Measurements from ENCODE around the gene OSER1.

The OSER1 gene

DNA sequence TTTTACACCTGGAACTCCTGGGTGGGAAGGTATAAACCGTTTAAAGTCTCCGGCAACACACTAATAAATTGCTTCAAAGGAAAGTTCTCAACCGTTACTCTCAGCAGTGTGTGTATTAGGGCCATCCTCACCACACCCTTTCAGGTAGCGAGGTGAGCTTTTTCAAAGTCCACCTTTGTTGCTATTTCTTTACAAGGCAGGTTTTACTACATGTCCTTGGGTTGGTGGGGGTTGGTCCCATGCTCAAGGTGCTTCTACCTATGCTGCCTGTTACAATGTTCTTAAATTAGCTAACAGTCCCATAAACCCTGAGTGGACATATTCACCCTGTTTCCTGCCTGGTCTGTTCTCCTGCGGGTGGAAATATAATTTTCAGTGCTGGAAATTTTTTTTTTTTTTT, 13.2 kb upstream of the OSER1 start:
- DNase-seq, result no peak

DNA sequence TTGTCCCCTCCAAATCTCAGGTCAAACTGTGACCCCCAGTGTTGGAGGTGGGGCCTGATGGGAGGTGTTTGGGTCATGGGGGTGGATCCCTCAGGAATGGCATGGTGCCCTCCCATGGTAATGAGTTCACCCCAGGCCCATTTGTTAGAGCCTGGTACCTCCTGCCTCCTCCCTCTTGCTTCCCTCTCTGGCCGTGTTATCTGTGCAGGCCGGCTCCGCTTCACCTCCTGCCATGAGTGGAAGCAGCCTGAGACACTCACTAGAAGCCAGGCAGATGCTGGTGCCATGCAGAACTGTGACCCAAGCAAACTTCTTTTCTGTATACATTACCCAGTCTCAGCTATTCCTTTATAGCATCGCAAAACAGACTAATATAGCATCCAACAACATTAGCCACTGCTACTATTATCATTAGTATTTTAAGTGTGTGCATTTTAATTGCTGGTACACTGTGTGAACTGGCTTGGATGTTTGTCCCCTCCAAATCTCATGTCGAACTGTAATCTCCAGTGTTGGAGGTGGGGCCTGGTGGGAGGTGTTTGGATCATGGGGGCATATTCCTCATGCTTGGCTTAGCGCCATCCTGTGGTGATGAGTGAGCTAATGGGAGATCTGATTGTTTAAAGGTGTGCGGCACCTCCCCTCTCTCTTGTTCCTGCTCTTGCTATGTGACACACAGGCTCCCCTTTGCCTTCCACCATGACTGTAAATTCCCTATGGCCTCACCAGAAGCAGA, 12.2 kb upstream of the OSER1 start:
- no peak for DNase-seq

DNA sequence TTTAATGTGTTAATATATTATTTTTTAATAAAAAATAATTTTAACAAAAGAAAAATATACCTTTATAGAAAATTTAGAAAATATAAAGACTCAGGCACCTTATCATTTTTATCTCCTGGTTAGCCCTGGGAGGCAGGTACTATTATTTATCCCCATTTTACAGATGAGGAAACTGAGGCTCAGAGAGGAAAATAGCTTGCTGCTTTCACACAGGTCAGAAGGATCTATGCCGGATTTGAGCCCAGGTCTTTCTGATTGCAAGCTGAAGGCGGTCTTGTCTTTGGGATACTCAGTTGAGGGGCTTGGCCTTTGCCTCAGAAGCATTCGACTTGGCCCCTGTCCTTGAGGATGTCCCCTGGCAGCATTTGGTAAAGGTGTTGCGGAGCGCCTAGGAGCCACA, 11.5 kb upstream of the OSER1 start:
- no peak for DNase-seq

DNA sequence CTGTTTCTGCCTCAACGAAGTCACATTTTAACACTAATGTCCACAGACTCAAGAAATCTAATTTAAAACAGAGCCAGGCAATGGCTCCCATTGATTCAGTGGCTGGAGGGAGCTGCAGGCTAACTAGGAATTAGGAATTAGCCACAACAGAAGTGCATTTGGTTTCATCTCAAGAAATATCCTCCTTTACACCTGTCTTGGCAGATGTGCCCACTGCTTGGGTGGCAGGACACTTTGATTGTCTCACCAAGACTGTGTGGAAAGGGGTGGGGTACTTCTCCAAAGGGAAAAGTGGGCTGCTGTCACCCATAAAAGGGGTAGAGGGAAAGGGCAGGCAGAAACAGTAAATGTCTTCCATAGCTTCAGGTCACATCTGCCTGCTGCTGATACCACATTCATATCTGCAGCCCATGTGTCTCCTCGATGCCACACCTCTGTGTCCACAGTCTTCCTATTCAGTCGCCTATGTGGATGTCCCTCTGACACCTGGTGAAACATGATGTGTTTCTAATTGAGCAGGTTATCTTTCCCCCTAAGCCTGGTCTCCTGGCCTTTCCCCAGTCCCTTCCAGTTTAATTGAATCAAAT, 10.9 kb upstream of the OSER1 start:
- no peak for DNase-seq

DNA sequence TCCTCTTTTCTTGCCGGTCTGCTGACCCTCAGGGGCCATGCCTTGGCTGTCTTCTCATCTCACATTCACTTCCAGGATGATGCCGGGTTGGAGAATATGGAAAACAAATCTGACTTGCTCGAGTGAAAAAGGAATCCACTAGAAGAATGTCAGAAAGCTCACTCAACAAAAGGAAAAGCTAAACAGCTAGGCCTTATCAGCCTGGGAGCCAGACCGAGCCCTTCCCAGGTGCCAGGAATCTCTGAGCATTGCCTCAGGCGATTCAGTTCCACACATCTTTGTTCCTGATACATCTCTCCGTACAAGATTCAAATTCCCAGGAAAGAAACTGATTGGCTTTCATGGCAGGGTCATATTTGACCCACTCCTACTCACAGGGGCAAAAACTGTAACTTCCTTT, 9.2 kb upstream of the OSER1 start:
- no peak for DNase-seq

DNA sequence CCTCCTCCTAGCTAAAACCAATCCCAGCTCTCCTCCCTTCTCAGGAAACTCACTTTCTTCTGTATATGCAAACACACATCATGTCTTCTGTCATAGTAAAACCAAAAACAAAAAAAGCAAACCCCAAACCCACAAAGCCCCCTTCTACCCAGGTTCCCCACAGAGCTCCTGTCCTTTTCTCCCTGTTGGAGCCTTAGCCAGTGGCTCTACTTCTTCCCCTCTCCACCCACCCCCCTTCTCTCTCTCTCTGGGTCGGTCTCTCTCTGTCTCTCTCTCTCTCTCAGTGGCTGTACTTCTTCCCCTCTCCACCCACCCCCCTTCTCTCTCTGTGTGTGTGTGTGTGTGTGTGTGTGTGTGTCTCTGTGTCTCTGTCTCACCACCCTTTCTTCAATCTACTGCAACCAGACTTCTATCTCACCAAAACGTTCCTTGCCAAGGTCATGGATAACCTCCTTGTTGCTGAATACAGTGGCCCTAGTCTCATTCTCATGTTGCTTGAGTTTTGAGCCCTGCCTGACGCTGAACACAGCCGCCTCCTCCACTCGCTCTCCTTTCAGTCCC, 8.7 kb upstream of the OSER1 start:
- no peak for DNase-seq

DNA sequence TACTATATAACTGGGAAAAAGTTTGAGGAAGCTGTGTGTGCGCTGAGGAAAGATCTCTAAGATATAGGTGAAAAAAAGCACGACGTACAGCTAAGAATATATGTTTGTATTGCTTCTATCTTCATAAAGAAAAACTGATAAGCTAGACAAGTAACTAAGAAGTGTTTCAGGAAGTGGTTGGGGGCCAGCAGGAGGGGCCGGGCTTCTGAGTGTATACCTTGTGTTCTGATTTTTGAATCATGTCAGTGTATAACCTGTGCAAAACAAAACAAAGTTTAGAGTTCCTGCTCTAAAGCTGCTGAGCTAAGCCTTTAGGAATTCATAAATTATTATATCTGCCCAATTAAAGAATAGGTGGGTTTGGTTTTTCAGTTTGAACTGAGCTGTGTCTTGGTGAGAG, 7.9 kb upstream of the OSER1 start:
- DNase-seq, result no peak

DNA sequence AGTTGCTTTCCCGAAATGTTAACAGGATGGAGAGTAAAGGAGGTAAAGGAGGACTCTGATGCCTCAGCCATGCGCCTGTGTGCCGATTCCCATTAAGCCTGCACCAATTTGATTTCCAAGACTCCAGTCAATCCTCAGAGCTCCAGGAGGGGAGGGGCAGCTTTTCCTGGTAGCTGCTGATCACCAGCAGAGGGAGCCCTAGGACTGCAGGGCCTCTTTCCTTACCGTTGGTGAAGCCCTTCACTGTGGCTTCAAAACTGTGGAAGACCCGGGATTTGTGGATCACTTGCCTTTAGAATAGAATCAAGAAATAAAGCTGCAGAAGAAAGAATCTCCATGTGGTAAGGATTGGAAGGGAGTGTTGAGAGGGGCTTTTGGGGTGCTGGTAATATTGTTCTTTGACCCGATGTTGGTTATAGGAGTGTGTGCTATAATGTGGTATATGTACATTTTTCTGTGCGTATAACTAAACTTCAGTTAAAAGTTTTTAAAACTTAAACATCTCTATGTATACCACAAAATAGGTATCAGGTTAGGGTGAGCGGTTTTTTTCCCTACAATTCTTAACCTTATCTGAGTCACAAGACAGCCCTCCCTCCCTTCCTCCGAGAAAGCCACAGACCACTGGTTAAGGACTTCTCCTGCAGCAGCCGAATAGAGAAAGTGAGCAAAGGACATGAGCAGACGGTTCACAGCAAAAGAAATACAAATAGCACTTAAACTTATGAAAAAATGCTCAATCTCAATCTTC, 6.9 kb upstream of the OSER1 start:
- DNase-seq, result peak; percentile 78

DNA sequence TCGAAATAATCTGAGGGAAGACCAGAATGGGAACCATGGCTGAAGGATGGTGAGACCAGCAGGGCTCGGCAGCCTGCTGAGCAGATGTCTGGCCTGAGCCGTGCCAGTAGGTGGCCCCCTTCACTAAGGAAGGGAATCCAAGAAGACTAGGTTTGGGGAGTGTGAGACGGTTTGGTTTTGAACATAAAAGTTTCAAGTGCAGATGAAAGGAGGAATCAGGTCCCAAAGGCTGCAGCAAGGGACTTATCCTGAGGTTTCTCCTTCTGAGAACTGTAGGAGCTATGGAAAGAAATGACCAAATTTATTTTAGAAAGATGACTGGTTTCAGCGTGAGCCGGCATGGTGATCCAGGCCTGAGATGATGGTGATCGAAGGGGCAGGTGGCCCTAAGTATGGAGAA, 4.6 kb upstream of the OSER1 start:
- DNase-seq, result peak; percentile 26

DNA sequence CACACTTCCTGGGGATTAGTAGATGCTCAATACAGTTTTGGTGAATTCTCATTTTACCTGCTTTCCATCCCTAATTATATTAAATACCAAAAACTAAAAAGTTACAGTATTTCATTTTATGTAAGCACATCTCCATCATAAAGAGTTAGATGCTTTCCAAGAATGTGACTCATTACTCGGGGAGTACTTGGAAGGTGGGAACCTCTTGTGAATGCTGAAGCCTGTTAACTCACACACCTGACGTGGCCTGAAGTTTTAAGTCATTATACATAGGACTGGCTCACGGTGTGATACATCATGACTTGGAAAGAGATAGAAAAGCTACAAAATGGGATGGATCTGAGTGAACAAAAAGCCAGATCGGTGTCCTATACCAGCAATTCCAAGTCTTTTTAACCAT, 2.2 kb upstream of the OSER1 start:
- no peak for DNase-seq

DNA sequence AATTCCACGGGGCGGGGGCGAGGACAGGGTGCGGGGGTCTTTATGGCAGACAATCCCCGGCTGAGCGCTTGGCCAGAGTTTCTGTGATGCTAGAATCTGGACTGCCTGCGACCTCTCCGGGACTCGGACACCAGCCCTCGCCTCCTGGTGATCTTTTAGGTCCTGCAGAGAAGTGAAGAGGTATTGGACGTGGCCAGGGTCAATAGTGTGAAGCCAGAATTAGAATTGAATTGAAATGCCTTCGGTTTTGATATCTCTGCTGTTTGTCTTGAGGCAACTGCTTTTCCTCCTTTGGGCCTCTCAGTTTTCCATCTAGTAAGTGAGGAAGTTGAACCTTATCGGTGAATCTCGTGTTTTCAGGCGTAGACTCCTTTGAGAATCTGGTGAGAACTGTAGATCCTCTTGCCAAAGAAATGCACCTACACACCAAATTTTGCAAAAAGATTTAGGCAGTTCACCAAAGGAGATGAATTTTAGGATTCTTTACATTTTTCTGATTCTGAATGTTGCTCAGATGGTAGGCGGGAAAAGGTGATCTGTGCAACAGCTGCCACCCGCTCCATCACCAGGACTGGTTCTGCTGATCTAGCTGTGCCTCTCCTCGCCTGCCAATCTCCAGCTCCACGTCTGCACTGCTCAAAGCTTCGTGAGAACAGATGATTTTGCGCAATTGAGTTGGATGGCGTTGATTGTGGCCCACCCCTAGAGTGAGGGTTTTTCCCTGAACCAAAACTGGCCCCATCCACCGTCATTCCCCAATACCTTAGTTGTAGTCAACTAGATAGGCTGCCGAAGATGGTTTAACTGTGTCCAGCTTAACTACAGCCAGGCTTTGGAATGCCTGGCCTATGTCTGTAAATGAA, 837 bp upstream of the OSER1 start:
- DNase-seq, result no peak

DNA sequence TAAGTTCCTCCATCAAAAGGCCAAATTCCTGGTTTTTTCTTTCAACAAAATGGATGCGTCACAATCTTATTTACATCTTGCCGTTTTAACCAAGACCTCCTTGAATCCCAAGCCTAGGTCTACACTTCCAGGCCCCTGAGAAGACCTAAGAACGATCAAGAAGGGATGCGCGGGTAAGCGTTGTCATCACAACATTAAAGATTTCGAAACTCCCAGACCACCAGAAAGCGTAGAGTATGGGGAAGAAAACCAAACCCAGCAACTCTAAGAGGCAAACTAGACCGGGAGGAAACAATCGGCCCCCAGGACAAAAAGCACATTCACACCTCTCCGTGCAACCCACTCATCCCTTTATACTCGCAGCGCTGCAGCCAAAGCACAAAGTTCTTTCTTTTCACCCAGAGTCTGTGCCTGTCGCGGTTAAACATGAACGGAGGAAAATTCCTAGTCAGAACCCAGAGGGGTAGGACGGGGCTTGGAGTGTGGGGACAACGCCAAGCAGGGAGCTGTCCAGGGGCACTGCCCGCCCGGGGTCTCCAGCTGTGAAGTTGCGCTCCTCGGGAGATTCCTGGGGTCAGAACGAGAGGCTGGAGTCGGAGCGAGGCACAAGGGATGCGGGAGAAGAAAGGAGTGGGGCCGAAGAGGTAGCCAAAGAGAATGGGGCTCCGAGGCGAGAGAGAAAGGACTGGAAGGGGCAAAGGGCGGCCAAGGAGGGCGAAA, 725 bp downstream of the OSER1 start:
- DNase-seq, result no peak

DNA sequence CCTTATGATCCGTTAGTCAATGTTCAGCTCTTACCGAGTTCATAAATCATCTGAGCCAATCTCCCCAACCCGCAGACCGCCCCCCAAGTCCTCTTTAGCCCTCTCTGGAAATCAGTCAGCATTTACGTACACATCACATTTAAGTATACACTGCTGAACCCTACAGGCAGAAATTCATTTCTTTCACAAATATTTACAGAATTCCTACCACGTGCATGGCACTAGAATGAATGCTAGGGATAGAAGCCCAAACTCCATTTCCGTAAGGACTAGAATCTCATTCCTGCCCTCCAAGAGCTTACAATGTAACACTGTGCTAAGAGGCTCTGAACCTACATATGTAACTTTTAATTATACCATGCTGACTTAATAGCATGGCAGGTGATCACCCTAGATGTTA, 1.8 kb downstream of the OSER1 start:
- no peak for DNase-seq

DNA sequence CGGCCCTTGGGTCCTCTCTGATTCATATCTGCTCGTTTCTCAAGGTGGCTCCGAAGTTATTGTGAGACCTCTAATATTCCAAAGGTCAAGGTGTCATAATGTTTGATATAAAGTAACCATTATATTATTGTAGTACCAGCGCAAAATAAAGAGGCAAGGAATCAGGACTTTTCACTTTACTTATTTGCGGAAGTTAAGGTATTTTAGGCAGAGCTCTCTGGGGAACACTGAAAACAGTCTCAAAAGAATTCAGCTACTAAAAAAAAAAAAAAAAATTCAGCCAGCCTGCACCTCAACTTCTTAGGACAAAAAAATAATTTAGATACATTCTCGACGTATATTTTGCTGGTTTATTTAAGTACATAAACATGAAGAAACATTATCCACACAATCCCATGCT, 2.4 kb downstream of the OSER1 start:
- no peak for DNase-seq

DNA sequence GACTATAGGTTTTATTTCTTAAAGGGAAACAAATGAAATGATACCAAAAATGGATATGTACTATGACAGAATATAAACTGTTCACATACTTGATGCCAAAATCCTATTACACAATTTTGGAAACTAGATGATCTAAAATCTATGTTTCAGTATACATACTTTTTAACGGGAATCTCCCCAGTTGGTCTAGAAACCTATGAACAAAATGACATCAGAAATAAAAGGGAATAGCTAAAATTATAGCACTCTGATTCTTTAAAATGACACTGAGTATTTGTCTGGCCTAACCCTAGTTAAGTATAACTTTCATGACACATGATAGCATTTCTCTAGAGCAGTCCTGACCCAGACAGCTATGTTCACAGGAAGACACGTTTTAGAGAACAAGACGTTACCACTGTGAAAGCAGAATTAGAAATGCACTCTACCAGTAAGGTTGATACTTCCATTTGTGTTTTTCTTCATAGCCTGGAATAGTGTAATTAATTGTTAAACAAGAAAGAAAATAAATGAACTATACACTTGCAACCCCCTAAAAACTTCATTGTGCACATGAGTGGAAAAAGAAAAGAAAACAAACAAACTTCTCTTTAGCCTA, 3.3 kb downstream of the OSER1 start:
- no peak for DNase-seq

DNA sequence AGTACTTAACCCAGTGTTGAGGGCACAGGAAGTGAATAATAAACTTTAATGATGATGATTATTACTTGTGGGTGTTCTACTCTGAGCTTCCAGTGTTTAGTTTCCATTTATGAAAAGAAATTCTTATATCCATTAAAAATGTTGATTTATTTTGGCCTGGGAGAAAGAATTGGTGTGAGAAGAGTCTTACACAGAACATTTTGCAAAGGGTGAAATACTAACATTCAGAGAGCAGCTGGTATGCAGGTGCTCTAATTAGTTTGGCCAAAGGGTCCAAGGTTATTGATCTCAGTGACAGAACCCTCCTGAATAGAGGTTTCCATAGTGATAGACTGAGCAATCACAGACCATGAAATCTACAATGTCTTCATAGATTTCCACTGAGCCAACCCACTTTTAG, 4.4 kb downstream of the OSER1 start:
- no peak for DNase-seq

DNA sequence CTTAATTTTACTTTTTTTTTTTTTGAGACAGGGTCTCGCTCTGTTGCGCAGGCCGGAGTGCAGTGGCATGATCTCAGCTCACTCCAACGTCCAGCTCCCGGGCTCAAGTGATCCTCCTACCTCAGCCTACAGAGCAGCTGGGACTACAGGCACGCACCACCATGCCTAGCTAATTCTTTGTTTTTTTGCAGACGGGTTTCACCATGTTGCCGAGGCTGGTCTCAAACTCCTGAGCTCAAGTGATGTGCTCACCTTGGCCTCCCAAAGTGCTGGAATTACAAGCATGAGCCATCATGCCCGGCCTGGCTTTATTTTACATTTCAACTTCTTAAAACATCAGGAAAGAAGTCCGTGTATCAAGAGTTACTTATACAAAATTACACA, 5.7 kb downstream of the OSER1 start:
- no peak for DNase-seq

DNA sequence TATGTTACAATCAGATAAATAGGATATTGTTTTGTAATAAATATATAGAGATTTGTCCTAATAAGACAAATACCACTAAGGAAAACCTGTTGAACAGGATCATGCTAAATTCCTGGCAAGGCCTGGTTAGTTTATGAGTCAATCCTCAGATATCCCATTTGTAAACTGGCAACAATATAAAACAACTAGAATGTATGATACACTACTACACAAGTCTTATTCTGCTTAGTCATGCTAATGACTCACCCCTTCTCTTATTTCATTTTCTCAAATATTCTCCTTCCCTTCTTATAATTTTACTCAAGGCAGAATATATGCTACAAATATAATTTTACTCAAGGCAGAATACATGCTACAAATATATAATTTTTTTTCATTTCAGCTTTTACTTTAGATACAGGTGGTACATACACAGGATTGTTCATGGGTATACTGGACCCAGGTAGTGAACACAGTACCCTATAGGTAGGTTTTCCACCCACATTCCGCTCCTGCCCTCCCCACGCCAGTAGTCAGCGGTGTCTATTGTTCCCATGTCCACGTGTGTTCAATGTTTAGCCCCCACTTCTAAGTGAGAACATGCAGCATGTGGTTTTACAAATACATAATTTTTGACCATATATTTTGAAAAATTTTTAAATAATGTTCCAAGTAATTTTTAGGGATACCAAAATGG, 6.3 kb downstream of the OSER1 start:
- no peak for DNase-seq

DNA sequence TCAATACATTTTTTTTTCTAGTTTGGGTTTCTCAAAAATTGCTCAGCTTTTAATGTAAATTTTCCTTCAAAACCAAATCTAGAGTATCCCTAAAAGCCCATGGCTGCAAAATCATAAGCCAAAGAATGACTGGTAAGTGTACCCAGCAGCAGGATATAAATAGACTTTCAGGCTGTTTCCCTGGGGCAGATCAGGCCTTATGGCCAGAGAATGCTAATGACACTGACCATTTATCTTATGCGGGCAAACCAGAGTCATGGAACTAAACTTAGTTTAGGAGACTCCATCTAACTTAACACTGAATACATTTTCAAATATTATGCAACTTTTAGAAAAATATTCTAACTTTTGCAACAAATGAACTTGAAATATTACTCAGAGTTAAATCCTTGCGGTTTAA, 7.4 kb downstream of the OSER1 start:
- no peak for DNase-seq

DNA sequence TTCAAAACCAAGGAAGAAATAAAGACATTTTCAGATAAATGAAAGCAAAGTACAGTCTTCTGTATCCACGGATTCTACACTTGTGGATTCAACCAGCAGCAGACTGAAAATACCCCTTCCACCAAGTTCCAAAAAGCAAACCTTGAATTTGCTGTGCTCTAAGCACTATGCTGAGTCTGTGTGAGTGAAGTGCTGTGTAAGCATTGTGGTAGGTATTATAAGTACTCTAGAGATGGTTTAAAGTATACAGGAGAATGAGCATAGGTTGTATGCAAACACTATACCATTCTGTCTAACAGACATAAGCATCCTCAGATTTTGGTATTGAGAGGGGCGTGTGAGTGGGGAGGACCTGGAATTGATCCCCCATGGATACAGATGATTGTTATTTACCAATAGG, 9.6 kb downstream of the OSER1 start:
- DNase-seq, result no peak

DNA sequence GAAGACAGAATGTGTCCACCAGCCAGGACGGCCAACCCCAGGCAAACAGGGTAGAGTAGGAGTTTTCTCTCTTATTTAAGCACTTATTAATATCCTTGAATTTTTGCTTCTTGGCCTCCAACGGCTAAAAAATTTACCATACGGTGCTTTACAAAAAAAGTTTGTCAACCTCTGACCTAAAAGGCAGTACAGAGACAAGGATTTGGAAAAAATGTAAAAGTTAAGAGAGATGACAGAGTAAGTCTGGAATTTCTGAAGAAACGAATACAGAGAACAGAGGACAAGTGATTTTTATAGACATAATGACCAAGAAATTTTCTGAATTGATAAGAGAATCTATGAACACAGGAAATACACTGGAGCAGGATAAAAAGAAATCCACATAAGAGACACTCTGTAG, 10.2 kb downstream of the OSER1 start:
- no peak for DNase-seq
